Body of pancreas (tissue), 4 donors: ENCODE data around the gene FES. TPM values are rescaled to one million over a fixed set of nuclear protein-coding genes. Genes with fewer than 3 reads are reported as not detected.

Source experiments
- ATAC-seq: fragments of 150-250 bp; one replicate; pipeline ENCODE4 v1.9.1; 2016
- DNase-seq, 4 donors: peaks; one replicate each; pipeline ENCODE4 v3.0.0-alpha.2; 2019
- H3K27ac ChIP-seq, 4 donors: fragments of 200-600 bp; sonication (generic); 1 replicate in 3 of 4; 2 replicates in 1 of 4; pipeline versions ENCODE4 v1.5.1 to v1.6.1; 2016 to 2019; ENCODE audit warnings: mild to moderate bottlenecking in 1 of 4, mixed read lengths in 1 of 4, moderate library complexity in 1 of 4
- H3K27me3 ChIP-seq, 2 donors: fragments of 200-600 bp; sonication (generic); one replicate each; pipeline ENCODE4 v1.6.0; 2016; ENCODE audit warnings: mild to moderate bottlenecking in 1 of 2
- H3K36me3 ChIP-seq, 2 donors: fragments of 200-600 bp; sonication (generic); replicated peaks in 1 of 2; 2 replicates each; pipeline ENCODE4 v1.5.1; 2016; ENCODE audit warnings: low read depth in 2 of 2; ENCODE audit not compliant: insufficient read depth in 1 of 2
- H3K4me1 ChIP-seq: fragments of 200-600 bp; sonication (generic); one replicate; pipeline ENCODE4 v1.6.0; 2016
- H3K4me3 ChIP-seq, 2 donors: fragments of 200-600 bp; sonication (generic); 1 replicate in 1 of 2; 2 replicates in 1 of 2; pipeline ENCODE4 v1.5.1; 2016 to 2019
- H3K9me3 ChIP-seq, 3 donors: fragments of 200-600 bp; sonication (generic); 1 replicate in 2 of 3; 2 replicates in 1 of 3; pipeline ENCODE4 v1.5.1; 2016
- CTCF ChIP-seq, 7 experiments: fragments of 450-650 bp in 4 of 7; fragments of 200-600 bp in 3 of 7; sonication (generic) in 3 of 7; IDR thresholded peaks; one replicate each; pipeline ENCODE4 v1.5.1; 2016 to 2019; ENCODE audit warnings: antibody characterized with exemption in 7 of 7
- POLR2A ChIP-seq, 3 donors: fragments of 450-650 bp; IDR thresholded peaks; one replicate each; pipeline ENCODE4 v1.6.1; 2016; ENCODE audit warnings: antibody characterized with exemption in 3 of 3, mild to moderate bottlenecking in 2 of 3
- WGBS, 2 donors: methylation state at CpG; one replicate each; pipeline ENCODE4 v1.1.5; 2017; 5-methylcytosine and 5-hydroxymethylcytosine counted together
- intact Hi-C: fragments of 100-400 bp; cut with DNase I; formaldehyde crosslinking; loops from one replicate; pipeline ENCODE4 v1.15.1; 2023
- small RNA-seq: library from RNA; depleted of rRNA; stranded (forward); fragments of <200 nt; gene quantifications from one replicate; pipeline ENCODE3, GENCODE V24; 2016
- total RNA-seq, 2 donors: library from RNA; depleted of rRNA; stranded (reverse); fragments of >200 nt; gene quantifications; one replicate each; pipeline ENCODE4 v1.1.0, GENCODE V29; 2016

The FES gene
- total RNA-seq, 2 donors from 2014 or later, result 16.9 to 24.4 TPM

DNA sequence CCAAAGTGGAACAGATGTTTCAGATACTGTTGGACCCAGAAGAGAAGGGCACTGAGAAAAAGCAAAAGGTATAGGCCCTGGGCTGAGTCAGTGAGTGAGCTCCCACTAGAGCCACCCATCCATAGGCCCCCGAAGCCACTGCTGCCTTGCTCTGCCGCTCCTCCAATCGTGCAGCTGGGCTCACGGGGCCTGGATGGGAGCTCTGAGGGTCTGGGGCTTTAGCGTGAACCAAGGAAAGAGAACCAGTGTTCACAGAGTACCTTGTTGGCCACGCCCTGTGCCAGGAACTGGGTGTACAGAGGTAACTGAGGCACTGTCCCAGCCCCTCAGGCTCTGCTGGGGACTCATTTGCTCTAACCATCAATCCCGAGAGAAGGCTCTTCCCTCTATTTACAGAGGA lies 55.5 kb downstream of the FES start:
- no peaks in the 10 kb centered on the region for H3K27me3 ChIP-seq
- intact Hi-C loops, result no loop called here
- TF ChIP-seq POLR2A (IDR thresholded peaks at IDR 0.05) (no peak), CTCF (IDR thresholded peaks at IDR 0.05) (no peak)

DNA sequence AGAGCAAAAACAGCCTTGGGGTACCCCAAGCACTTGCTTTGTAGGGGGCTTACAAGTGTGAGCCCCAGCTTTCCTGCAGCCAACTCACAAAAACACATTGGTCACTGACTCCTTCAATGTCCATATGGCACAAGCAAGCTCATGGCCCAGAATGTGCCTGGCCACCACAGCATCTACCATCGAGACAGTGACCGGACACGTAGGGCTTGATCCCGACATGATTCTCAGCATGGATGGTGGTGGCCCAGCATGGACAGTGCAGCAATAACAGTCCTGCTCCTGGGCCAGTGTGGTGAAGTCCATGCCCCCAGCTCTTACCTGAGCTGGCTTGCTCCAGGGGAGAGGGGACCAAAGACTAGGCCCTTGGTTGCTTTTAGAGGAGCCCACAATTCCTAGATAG lies 56.7 kb downstream of the FES start:
- peaks cover 11% of the 10 kb centered on the region for H3K4me1 ChIP-seq
- TF ChIP-seq CTCF (IDR thresholded peaks at IDR 0.05), result no peak
- TF ChIP-seq POLR2A (IDR thresholded peaks at IDR 0.05), result no peak
- ATAC-seq (no peak), DNase-seq (no peak)
- no peaks in the 10 kb centered on the region for H3K9me3 ChIP-seq
- H3K27me3 ChIP-seq, result no peaks in the 10 kb centered on the region
- WGBS, 2 donors, result 96% methylated on average over 4 of the region's 4 CpGs; no CpG with 5 or more reads in 1 of the 2 donors
- intact Hi-C loops, result no loop called here
- no peak overlapping the region for H3K4me3 ChIP-seq
- H3K27ac ChIP-seq, result no peak overlapping the region
- H3K36me3 ChIP-seq, result peaks cover 16 to 29% of the 10 kb centered on the region in 2 donors

More for the DNA sequence above, 55.5 kb downstream of the FES start:
- no peak overlapping the region for H3K27ac ChIP-seq
- peaks cover 18% of the 10 kb centered on the region for H3K4me1 ChIP-seq
- H3K9me3 ChIP-seq, result no peaks in the 10 kb centered on the region
- peaks cover 12 to 25% of the 10 kb centered on the region in 2 donors for H3K36me3 ChIP-seq
- no peak for ATAC-seq
- WGBS, 2 donors, result 78 to 100% methylated on average over 3 to 7 of the region's 7 CpGs
- H3K4me3 ChIP-seq, result no peak overlapping the region
- DNase-seq, result no peak

- intact Hi-C loops, result no loop called here
- Histone ChIP-seq H3K4me1 (no peaks in the 10 kb centered on the region), H3K27me3 (no peaks in the 10 kb centered on the region), H3K9me3 (no peaks in the 10 kb centered on the region), H3K4me3 (no peak overlapping the region), H3K27ac (no peak overlapping the region), H3K36me3 (peaks cover 25 to 36% of the 10 kb centered on the region in 2 donors)
- no peak for ATAC-seq
- WGBS, 2 donors, result 83 to 92% methylated on average over 10 to 12 of the region's 12 CpGs
- no peak for DNase-seq
- TF ChIP-seq POLR2A (IDR thresholded peaks at IDR 0.05) (no peak), CTCF (IDR thresholded peaks at IDR 0.05) (no peak)
Measured at GRCh38 chr15:90942354-90943120, 58.2 kb downstream of the FES start.

DNA sequence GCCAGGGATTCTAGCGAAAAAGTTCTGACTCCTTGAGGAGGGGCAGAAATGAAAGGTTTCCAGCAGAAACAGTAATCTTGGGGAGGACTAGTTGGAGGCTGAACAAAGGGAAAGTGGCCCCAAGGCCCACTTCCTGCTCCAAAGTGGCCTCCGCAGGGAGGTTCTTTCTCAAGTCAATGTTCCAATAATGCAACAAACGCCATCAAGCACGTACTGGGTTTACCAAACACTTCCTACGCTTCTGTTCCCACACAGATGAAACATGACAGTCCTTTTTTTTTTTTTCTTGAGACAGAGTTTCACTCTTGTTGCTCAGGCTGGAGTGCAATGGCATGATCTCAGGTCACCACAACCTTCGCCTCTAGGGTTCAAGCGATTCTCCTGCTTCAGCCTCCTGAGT lies 60.8 kb downstream of the FES start:
- no peak for DNase-seq
- Histone ChIP-seq H3K36me3 (peaks cover 18 to 43% of the 10 kb centered on the region in 2 donors), H3K27me3 (no peaks in the 10 kb centered on the region), H3K27ac (no peak overlapping the region), H3K4me1 (no peaks in the 10 kb centered on the region), H3K4me3 (no peak overlapping the region), H3K9me3 (no peaks in the 10 kb centered on the region)
- no peak for ATAC-seq
- WGBS, 2 donors, result 86 to 96% methylated on average over 7 of the region's 7 CpGs
- TF ChIP-seq POLR2A (IDR thresholded peaks at IDR 0.05) (no peak), CTCF (IDR thresholded peaks at IDR 0.05) (no peak)
- intact Hi-C loops, result no loop called here

Small RNA genes lying within 50 kb of the gene (small RNA-seq; reads per million reads assigned to genes)
- gene RN7SL363P, result not detected

Other genes with a start within 250 kb of the FES start
- gene BLM, start 167.2 kb upstream of the FES start, total RNA-seq, result 1 to 10 TPM in 1 of 2 donors, under 1 TPM in 1; 0.26 to 1.3 TPM
- gene FURIN, start 15.9 kb upstream of the FES start, total RNA-seq, result 100 to 1,000 TPM in 1 of 2 donors, 10 to 100 TPM in 1; 88.0 to 112 TPM
- 100 to 1,000 TPM in 1 of 2 donors, 10 to 100 TPM in 1; 78.9 to 138 TPM for gene MAN2A2, start 18.8 kb downstream of the FES start, total RNA-seq
- gene HDDC3, start 48.0 kb downstream of the FES start, total RNA-seq, result 10 to 100 TPM; 13.8 to 14.5 TPM
- gene UNC45A, start 50.8 kb downstream of the FES start, total RNA-seq, result 10 to 100 TPM; 42.8 to 85.0 TPM
- 10 to 100 TPM; 13.7 to 21.4 TPM for gene RCCD1, start 70.4 kb downstream of the FES start, total RNA-seq
- gene PRC1, start 110.0 kb downstream of the FES start, total RNA-seq, result 10 to 100 TPM in 1 of 2 donors, 1 to 10 TPM in 1; 9.1 to 11.5 TPM
- 10 to 100 TPM in 1 of 2 donors, 1 to 10 TPM in 1; 8.3 to 10.5 TPM for gene VPS33B, start 138.1 kb downstream of the FES start, total RNA-seq
- gene SV2B, start 215.8 kb downstream of the FES start, total RNA-seq, result 10 to 100 TPM in 1 of 2 donors, under 1 TPM in 1; 0.78 to 20.4 TPM